ENCODE data around the gene VRTN.

The VRTN gene

DNA sequence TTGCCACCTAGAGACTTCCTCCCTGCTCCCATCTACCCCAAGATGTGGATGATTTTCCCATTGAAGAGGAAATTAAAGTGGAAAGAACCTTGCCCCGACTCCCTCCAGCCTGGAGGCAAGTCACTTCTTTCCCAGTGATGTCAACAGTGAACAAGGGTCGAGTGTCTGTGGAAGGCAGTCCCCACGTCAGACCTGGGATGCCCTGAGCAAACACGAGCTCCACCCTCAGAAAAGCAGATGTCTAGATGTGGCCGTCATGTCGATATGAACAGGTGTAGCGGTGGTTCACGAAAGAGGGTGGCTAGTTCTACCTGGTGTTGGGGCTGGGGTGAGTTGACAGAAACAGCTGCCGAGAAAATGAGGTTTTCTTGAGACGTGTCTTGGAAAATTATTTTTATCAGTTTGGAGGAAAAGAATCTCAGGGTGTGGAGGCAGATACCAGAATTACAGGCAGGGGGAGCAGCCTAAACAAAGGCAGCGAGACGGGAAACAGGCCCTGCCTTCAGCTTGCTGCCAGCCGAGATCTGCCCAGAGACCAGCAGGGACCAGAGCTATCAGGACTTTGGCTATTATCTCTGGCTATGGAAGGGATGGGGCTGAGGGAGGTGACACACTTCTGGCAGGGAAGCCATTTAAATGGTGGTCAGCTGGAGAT is 51.9 kb downstream of the VRTN start:
- FAIRE-seq: no peak

- FAIRE-seq: no peak
Observed at GRCh38 chr14:74400919-74401503, 52.7 kb downstream of the VRTN start.

GRCh38 chr14:74401504-74402241 is 53.4 kb downstream of the VRTN start:
- FAIRE-seq: no peak

- FAIRE-seq: no peak
Observed at GRCh38 chr14:74402401-74403251, 54.4 kb downstream of the VRTN start.

- FAIRE-seq: no peak
Observed at GRCh38 chr14:74403619-74404417, 55.5 kb downstream of the VRTN start.

- FAIRE-seq: no peak
Observed at GRCh38 chr14:74404435-74404834, 56.2 kb downstream of the VRTN start.

DNA sequence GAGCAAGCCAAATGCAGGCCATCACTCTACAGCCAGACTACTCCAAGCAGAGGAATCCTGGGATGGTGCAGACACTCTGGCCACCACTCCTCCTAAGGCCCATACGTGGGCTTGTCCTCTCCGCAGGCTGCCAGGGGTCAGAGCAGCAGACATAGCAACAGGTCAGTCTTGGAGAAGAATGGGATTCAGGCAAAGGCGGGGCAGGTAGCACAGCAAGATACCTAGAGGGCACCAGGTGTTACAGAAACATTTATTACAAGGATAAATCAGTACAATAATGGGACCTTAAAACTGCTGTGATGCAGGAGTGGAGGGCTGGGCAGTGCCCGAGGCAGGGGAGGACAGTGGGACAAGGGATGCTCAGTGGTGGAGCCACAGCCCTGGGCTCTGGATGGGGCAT is 57.4 kb downstream of the VRTN start:
- FAIRE-seq: no peak

GRCh38 chr14:74407021-74407800 is 58.9 kb downstream of the VRTN start:
- no peak for FAIRE-seq

- no peak for FAIRE-seq
Observed at GRCh38 chr14:74407801-74408154, 59.5 kb downstream of the VRTN start.

GRCh38 chr14:74408870-74409269 is 60.6 kb downstream of the VRTN start:
- FAIRE-seq: no peak

DNA sequence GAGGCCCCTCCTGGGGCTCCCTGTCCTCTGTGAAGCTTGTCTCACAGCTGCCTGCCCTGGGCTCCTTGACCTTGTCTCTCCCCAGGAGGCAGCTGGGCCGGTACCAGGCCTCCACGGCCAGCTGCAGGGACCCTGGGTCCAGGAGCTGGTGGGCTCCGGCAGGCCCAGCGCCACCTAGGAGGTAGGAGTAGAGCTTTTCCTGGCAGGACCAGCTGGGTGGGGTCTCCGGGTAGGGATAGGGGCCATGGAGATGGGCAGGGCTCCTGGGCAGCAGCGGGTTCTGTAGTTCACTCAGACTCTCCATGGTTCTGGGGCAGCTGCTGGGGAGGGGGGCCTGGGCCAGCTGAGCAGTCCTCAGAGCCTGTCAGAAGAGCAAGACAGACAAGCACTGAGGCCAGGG is 61.2 kb downstream of the VRTN start:
- FAIRE-seq: no peak

All from G401.6 (cell line).